NT2/D1 (cell line): ENCODE data around the gene PTCD1.

Experiments used
- SUZ12 ChIP-seq: IDR thresholded peaks from 2 replicates; pipeline ENCODE4 v1.6.1; 2011; ENCODE audit not compliant: insufficient read length, insufficient read depth; ENCODE audit errors: extremely low read depth
- YY1 ChIP-seq: IDR thresholded peaks from 2 replicates; pipeline ENCODE4 v1.6.1; 2011; ENCODE audit not compliant: insufficient read length, insufficient read depth
- ZNF274 ChIP-seq: IDR thresholded peaks from 2 replicates; pipeline ENCODE4 v1.6.1; 2011; ENCODE audit warnings: mild to moderate bottlenecking, low read depth, low read length

DNA sequence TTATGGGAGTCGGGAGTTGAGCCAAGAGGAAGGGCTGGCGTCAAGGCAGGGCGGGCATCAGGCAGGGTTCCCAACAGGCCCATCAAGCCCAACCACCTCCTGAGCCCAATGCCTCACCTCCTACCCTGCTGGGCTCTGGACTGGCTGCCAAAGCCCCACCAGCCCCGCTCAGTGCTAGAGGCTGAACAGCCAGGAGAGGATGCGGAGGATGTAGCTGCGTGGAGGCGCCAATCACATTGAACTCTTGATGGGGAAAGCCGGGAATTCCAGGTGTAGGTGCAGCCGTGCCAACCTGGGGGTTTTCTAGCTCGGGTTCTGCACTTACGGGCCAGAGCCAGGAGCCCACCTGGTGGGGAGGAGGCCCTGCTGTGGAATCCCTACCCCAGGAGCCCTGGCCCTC lies 14.5 kb upstream of the PTCD1 start:
- TF ChIP-seq ZNF274 (no peak), YY1 (no peak), SUZ12 (no peak)
